NCI-H146 treated with DMSO at 0.1 percent for 48 hours (cell line): ENCODE results near the gene GEMIN8.

ENCODE experiments used
- DNase-seq: peaks from one replicate; lab custom pipeline; 2025; ENCODE audit not compliant: unreplicated experiment; lab: John Stamatoyannopoulos, UW

GEMIN8 gene

DNA sequence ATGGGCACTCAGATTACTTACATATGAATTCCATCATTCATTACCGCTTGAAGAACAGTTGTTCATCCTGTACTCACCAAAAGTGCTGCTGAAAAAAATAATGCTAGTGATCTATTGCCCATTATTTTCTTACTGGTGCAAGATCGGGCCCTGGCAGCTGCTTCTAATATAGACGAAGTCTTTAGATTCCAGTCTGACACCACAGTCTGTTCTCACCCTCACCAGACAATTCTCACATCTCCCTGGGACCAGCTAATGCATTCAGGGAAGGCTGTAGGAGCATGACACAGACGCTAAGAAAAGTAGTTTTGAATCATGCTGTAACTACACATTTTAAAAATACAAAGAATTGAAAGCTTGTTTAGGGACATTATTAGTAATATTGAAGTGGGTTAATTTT lies 13.8 kb downstream of the GEMIN8 start:
- DNase-seq, result no peak

DNA sequence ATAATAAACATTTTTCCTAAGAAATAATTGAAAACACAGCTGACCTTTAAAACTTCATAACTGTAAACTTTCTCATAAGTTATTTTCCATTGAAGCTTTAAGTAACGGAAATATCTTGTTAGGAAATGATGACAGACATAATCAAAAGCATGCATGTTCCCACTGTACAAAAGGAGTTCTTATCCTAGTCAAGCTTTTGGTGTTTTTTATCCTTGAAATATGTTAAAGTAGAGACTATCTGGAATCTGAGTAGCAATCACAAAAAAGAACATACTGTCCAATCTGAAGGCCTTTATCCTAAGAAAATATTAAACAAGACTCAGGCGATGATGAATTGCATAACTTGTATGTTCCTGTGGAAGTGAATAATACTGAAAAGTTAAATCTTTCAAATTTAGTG lies 14.4 kb downstream of the GEMIN8 start:
- no peak for DNase-seq

DNA sequence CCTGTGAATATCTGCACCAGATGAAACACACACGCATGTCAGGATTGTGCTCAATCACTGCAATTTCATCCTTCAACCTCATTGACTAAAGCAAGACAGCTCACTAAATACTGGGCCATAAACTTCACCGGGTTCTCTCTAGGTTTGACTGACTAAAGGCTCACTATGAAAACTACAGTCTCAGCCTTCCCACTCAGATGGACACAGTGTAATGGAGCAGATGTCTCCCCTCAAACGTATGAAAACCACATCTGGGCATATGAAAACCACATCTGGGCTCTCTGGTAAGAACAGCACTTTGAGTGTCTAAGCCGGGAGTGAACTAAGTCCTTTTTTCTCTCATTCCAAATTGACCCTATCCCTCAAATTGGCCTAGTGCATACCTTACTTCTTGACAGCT lies 15.2 kb downstream of the GEMIN8 start:
- DNase-seq, result no peak

DNA sequence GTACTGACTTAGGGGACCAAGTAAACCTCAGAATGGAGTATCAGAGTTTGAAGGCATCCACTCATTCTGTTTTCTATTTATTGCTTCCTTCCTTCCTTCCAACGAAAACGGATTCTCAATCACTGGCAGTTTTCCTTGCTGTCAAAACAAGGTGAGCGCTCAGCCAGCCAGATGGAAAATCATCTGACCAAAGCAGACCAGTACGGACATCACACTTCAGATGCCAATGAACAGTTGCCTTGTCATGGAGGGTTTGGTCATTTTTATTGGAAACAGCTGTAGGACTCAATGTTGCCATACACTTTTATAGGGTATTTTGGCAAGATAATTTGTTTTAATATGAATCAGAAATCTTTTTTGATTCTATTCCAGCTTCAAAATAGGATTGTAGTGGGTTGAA lies 16.6 kb downstream of the GEMIN8 start:
- no peak for DNase-seq

- no peak for DNase-seq
These were observed 19.1 kb downstream of the GEMIN8 start for GRCh38 chrX:14010566-14010965.

- DNase-seq, result no peak
These were observed 23.2 kb downstream of the GEMIN8 start for GRCh38 chrX:14006540-14006939.

- DNase-seq, result no peak
These were observed 25.7 kb downstream of the GEMIN8 start for GRCh38 chrX:14003876-14004425.

DNA sequence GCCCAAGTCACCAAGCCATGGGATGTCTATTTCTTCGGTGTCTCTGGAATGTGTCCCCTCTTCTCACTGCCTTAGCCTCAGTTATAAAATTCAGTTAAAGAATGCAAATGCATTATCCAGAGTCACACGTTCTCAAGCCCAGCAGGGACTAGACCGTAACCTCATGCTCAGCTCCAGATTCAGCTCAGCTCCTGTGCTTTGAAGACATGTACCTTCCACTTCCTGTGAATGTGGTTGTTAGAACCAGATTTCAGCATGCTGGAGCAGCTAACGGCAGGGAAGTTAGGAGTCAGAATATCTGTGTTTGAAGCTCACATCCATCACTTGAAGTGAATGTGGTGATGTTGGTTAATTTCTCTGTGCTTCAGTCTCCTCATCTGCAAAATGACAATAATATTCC lies 26.7 kb downstream of the GEMIN8 start:
- DNase-seq, result no peak

DNA sequence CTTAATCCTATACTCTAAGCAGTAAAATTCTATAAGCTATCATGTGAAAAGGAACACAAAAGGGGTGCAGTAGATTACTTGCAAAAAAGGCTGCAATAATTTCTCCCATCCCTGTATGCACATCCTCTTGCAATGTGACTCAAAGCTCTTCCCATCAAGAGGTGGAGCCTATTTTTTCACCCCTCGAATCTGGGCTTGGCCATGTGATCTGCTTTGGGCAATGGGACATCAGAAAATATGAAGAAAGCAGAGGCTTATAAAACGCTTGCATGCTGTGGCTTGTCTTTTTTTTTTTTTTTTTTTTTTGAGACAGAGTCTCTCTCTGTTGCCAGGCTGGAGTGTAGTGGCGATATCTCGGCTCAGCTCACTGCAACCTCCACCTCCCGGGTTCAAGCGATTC lies 33.0 kb downstream of the GEMIN8 start:
- DNase-seq, result no peak

DNA sequence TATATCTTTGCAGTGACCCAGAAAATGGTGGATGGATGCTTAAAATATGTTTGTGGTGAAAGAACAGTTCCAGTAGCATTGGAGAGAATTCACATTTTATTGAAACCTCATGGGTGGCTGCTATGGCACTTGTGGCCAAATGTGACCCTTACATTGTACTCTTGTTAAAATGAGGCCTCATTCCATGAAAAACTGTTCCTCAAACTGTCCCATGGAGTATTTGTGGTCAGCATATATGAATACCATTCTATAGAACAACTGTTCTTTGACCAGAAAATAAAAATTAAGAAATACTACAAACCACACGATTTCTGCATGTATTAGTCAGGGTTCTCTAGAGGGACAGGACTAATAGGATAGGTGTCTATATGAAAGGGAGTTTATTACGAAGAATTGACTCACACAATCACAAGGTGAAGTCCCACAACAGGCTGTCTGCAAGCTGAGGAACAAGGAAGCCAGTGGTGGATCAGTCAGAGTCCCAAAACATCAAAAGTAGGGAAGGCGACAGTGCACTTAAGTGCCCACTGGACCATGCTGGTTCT lies 35.1 kb downstream of the GEMIN8 start:
- DNase-seq, result no peak

DNA sequence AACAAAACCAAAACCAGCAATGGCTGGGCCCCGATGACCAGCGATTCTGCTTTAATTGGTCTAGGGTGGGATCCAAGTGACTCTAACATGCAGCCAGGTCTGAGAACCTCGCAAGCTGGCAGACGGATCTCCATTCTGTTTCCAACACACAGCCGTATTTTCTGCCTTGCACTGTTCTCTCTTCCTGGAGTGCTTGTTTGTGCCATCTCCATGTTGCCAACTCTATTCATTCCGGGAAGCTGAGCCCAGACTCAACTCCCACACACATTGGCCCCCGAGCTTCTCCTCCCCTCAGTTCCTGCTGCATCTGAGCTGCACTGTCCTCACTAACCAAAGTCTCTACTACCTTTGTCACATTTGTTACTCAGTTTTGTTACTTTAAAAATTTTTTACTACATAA lies 35.6 kb downstream of the GEMIN8 start:
- DNase-seq, result no peak

- DNase-seq, result no peak
These were observed 39.4 kb downstream of the GEMIN8 start for GRCh38 chrX:13990126-13990800.

DNA sequence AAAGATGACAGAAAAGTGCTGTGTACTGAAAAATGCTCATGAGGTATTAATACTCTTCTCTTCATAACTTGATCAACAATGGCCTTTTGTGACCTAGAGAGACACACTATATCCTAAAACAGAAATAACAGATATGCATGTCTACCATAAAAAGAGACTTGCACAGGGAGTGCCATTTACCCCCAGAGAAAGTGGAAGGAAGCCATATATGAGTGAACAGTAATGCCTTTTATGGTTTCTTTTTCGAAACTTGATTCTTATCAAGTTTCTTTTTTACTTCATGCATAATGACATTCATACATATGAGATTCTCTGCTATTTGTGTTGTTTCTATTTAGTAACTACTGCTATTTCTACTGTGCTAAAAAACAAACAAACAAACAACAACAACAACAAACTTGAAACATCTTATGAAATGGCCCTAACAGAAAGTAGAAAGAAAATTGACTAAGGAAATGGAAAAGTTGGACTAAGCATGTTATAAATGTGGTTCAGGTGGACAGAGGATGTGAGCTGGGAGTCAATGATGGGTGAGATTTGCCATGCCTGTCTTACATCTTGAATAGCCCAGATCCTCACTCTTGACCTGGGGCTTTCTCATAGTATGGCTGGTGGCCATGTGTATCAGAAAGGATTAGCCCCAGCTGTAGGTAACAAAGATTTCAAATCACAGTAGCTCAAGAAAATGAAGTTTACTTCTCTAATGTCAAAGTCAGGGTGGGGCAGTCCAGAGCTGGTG lies 43.8 kb downstream of the GEMIN8 start:
- DNase-seq, result no peak

- DNase-seq, result no peak
These were observed 46.0 kb downstream of the GEMIN8 start for GRCh38 chrX:13983734-13984133.

DNA sequence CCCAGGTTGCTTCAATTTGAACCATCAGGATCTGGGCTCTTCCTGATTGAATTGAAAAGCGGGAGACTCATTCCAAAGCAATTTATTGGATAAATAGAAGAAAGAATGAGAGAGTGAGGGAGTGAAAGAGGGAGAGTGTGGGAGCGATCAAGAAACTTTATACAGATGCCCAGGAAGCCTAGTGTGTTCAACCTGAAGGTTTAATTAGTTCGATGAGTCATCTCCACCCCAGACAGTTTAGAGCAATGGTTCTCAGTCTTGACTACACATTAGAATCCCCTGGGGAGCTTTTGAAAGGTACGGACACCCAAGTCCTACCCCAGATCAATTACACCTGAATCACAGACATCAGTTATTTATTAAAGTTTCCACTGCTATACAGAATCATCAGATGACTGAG lies 61.5 kb downstream of the GEMIN8 start:
- DNase-seq, result peak; percentile 8

GRCh38 chrX:13967636-13968035 lies 62.1 kb downstream of the GEMIN8 start:
- no peak for DNase-seq

DNA sequence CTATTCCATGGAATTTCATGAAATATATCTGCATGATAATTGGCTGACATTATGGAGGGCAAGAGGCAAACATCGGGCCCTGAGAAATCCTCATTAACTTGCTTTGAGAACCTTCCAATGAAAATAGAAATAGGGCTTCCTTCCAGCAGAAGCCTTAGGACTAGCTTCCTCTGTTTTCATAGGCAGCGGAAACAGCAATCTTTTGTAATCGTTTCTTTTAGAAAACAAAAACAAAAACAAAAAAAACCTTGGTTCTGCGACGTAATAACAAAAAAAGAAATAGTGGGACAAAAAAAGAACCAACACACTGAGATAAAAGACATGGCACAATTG lies 62.9 kb downstream of the GEMIN8 start:
- no peak for DNase-seq

GRCh38 chrX:13966071-13966792 lies 63.5 kb downstream of the GEMIN8 start:
- DNase-seq, result no peak

DNA sequence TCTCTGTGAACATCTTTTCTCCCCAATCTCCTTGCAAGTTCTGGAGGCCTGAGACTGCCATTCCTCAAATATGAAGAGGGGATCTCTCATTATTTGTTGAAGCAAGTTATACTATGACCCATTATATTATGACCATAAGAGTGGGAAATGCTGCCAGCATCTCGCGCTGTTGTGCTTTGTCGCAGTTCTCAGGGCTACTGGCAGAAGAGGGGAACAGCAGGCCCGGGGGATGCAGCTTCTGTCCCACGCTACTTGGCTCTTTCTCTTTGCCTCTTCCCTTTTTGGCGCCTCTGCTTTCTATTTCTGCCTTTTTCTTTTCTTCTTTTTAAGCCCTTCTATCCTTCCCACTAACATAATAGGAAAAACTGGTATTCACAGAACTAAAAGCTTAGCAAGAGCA lies 64.2 kb downstream of the GEMIN8 start:
- DNase-seq, result no peak

DNA sequence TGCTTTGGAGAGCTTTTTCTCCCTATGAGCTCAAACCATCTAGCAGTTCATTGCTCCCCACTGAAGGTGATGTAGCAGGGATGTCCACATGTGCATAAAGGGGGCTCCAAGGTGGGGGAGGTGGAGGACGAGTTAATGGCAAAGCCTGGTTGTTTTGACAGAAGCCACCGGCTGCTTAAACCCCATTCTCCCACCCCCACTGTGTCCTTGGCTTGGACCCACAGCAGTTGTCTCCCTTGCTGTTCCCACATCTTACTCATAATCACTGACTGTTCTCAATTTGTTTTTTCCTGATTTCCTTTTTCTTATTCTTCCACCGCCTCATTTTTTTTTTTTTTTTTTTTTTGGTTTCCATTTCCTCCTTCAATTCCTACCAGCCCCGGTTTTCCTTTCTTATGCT lies 72.7 kb downstream of the GEMIN8 start:
- no peak for DNase-seq
